KG1 (cell line): ENCODE measurements around the gene OR2T29.
"Not testable (repeated sequence)": the region's sequence is repeated elsewhere in the genome, so short reads cannot be mapped to it uniquely, and the experiment has no call there.

Experiments used
- DNase-seq: peaks from one replicate; lab custom pipeline; 2025; lab: John Stamatoyannopoulos, UW

OR2T29 gene

GRCh38 chr1:248507773-248508172, 54.8 kb downstream of the OR2T29 start, which contains the start of gene OR2G6:
Gene OR2G6, plus strand, starts transcription at chr1:248508073. Its CDS starts 13,574 bp downstream, at chr1:248521647.
- DNase-seq = not testable (repeated sequence)
